SK-N-SH treated with all-trans-retinoic acid at 6 μM for 48 hours (cell line): Measurements from ENCODE around the gene ORAI3.

ENCODE experiments used
- BACH2 ChIP-seq: fragments of 250-450 bp; sonication (Bioruptor Pico); IDR thresholded peaks from 2 replicates; pipeline ENCODE4 v1.9.0; 2021; ENCODE audit warnings: mild to moderate bottlenecking, borderline replicate concordance
- ESRRG ChIP-seq: fragments of 250-450 bp; sonication (Bioruptor Pico); IDR thresholded peaks from 2 replicates; pipeline ENCODE4 v1.6.1; 2021; ENCODE audit warnings: mild to moderate bottlenecking
- ISL1 ChIP-seq: fragments of 250-450 bp; sonication (Bioruptor Pico); IDR thresholded peaks from 2 replicates; pipeline ENCODE4 v2.1.2; 2022; ENCODE audit warnings: mild to moderate bottlenecking, moderate library complexity
- OSR1 ChIP-seq: fragments of 250-450 bp; sonication (Bioruptor Pico); IDR thresholded peaks from 2 replicates; pipeline ENCODE4 v1.8.0; 2022; ENCODE audit warnings: moderate library complexity, mild to moderate bottlenecking, inconsistent platforms
- TOX ChIP-seq: fragments of 250-450 bp; sonication (Bioruptor Pico); IDR thresholded peaks from 2 replicates; pipeline ENCODE4 v1.8.0; 2021; ENCODE audit warnings: mild to moderate bottlenecking, moderate library complexity, borderline replicate concordance
- TSHZ2 ChIP-seq: fragments of 250-450 bp; sonication (Bioruptor Pico); IDR thresholded peaks from 2 replicates; pipeline ENCODE4 v1.5.0; 2020; ENCODE audit warnings: mild to moderate bottlenecking, moderate library complexity
- ZNF70 ChIP-seq: fragments of 450-650 bp; formaldehyde crosslinking; IDR thresholded peaks from 2 replicates; pipeline ENCODE4 v1.5.0; 2020; ENCODE audit warnings: mild to moderate bottlenecking, moderate library complexity
- TF ChIP-seq, protein P1 (sequence below): fragments of 250-450 bp; sonication (Bioruptor Pico); IDR thresholded peaks from 2 replicates; pipeline ENCODE4 v1.8.0; 2021; ENCODE audit warnings: low read depth, mild to moderate bottlenecking, moderate library complexity, borderline replicate concordance
- TF ChIP-seq, protein P2 (sequence below): fragments of 250-450 bp; sonication (Bioruptor Pico); IDR thresholded peaks from 2 replicates; pipeline ENCODE4 v1.8.0; 2020; ENCODE audit warnings: mild to moderate bottlenecking, moderate library complexity, borderline replicate concordance
- TF ChIP-seq, protein P3 (sequence below): fragments of 250-450 bp; sonication (Bioruptor Pico); IDR thresholded peaks from 2 replicates; pipeline ENCODE4 v1.5.1; 2020; ENCODE audit warnings: low read depth, mild to moderate bottlenecking, moderate library complexity

- TF ChIP-seq TSHZ2 (CRISPR knock-in tag) (no peak), TOX (CRISPR knock-in tag) (no peak), ISL1 (CRISPR knock-in tag) (no peak), ZNF70 (CRISPR knock-in tag) (no peak), ESRRG (CRISPR knock-in tag) (no peak), OSR1 (CRISPR knock-in tag) (no peak), BACH2 (no peak)
- TF ChIP-seq, protein P1, sequence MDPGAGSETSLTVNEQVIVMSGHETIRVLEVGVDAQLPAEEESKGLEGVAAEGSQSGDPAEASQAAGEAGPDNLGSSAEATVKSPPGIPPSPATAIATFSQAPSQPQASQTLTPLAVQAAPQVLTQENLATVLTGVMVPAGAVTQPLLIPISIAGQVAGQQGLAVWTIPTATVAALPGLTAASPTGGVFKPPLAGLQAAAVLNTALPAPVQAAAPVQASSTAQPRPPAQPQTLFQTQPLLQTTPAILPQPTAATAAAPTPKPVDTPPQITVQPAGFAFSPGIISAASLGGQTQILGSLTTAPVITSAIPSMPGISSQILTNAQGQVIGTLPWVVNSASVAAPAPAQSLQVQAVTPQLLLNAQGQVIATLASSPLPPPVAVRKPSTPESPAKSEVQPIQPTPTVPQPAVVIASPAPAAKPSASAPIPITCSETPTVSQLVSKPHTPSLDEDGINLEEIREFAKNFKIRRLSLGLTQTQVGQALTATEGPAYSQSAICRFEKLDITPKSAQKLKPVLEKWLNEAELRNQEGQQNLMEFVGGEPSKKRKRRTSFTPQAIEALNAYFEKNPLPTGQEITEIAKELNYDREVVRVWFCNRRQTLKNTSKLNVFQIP (CRISPR knock-in tag), result no peak
- TF ChIP-seq, protein P2, sequence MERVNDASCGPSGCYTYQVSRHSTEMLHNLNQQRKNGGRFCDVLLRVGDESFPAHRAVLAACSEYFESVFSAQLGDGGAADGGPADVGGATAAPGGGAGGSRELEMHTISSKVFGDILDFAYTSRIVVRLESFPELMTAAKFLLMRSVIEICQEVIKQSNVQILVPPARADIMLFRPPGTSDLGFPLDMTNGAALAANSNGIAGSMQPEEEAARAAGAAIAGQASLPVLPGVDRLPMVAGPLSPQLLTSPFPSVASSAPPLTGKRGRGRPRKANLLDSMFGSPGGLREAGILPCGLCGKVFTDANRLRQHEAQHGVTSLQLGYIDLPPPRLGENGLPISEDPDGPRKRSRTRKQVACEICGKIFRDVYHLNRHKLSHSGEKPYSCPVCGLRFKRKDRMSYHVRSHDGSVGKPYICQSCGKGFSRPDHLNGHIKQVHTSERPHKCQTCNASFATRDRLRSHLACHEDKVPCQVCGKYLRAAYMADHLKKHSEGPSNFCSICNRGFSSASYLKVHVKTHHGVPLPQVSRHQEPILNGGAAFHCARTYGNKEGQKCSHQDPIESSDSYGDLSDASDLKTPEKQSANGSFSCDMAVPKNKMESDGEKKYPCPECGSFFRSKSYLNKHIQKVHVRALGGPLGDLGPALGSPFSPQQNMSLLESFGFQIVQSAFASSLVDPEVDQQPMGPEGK, result no peak
- TF ChIP-seq, protein P3, sequence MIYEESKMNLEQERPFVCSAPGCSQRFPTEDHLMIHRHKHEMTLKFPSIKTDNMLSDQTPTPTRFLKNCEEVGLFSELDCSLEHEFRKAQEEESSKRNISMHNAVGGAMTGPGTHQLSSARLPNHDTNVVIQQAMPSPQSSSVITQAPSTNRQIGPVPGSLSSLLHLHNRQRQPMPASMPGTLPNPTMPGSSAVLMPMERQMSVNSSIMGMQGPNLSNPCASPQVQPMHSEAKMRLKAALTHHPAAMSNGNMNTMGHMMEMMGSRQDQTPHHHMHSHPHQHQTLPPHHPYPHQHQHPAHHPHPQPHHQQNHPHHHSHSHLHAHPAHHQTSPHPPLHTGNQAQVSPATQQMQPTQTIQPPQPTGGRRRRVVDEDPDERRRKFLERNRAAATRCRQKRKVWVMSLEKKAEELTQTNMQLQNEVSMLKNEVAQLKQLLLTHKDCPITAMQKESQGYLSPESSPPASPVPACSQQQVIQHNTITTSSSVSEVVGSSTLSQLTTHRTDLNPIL, result no peak
These were observed 24.0 kb downstream of the ORAI3 start for GRCh38 chr16:30972872-30973271.
